HL-60 (cell line): ENCODE results near the gene CIZ1.

Experiments used
- DNase-seq, 2 experiments: peaks; one replicate each; pipeline ENCODE4 v3.0.0-alpha.2; 2010 to 2020; ENCODE audit warnings: low read depth in 1 of 2, low spot score in 1 of 2
- H3K27ac ChIP-seq: fragments of 250-450 bp; sonication (Bioruptor Pico); replicated peaks from 2 replicates; pipeline ENCODE4 v1.5.1; 2020; ENCODE audit warnings: mild to moderate bottlenecking, moderate library complexity
- H3K27me3 ChIP-seq: fragments of 250-450 bp; sonication (Bioruptor Pico); 2 replicates; pipeline ENCODE4 v1.5.1; 2021; ENCODE audit warnings: mild to moderate bottlenecking, moderate library complexity; ENCODE audit not compliant: insufficient read depth, poor library complexity, severe bottlenecking
- H3K4me3 ChIP-seq: replicated peaks from 2 replicates; pipeline ENCODE4 v1.5.1; 2011; ENCODE audit warnings: mild to moderate bottlenecking, control low read depth, low read length; ENCODE audit not compliant: insufficient read depth
- GABPA ChIP-seq: IDR thresholded peaks from 2 replicates; pipeline ENCODE4 v1.6.1; 2012; ENCODE audit warnings: low read depth
- POLR2AphosphoS5 ChIP-seq: IDR thresholded peaks from 2 replicates; pipeline ENCODE4 v1.6.1; 2012; ENCODE audit warnings: low read depth
- SPI1 ChIP-seq: IDR thresholded peaks from 2 replicates; pipeline ENCODE4 v1.6.1; 2012; ENCODE audit warnings: low read depth, mild to moderate bottlenecking, borderline replicate concordance
- TF ChIP-seq, protein P1 (sequence below): IDR thresholded peaks from 2 replicates; pipeline ENCODE4 v1.6.1; 2012; ENCODE audit warnings: low read depth; ENCODE audit not compliant: insufficient replicate concordance
- TF ChIP-seq, protein P2 (sequence below): IDR thresholded peaks from one replicate; pipeline ENCODE4 v1.5.1; 2011; ENCODE audit warnings: low read length, control low read depth, inconsistent platforms; ENCODE audit not compliant: insufficient read depth

CIZ1 gene

DNA sequence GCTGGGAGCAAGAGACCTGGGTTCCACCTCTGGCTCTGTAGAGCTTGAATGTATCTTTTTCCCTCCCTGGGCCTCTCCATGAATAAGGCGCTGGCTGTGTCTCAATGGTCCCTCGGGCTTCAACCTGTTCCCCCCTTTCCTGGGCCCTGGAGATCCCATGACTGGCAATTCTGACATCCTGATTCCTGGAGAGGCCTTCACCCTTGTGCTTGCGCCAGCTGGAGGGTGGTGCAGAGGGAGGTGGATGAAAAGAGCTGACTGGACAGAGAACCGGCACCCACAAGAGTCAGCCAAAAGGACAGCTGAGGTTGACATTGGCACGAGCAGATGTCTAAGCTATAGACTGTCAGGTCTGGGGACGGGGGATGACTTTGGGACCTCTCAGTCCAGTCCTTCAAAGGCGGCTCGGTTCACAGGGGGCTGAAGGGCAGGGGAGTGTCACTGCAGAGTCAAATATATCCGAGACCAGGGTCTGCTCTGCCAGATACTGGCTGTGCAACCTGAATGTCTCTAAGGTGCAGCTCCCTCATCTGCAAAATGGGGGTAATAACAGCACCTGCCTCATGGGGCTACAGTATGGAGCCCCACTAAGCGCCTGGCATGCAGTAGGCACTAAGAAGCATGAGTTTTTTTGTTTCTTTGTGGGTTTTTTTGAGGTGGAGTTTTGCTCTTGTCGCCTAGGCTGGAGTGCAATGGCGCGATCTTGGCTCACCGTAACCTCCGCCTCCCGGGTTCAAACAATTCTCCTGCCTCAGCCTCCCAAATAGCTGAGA lies 25.6 kb upstream of the CIZ1 start:
- H3K27me3 ChIP-seq = no peaks in the 10 kb centered on the region
- no peak for DNase-seq
- no peak overlapping the region for H3K4me3 ChIP-seq
- TF ChIP-seq, protein P1, sequence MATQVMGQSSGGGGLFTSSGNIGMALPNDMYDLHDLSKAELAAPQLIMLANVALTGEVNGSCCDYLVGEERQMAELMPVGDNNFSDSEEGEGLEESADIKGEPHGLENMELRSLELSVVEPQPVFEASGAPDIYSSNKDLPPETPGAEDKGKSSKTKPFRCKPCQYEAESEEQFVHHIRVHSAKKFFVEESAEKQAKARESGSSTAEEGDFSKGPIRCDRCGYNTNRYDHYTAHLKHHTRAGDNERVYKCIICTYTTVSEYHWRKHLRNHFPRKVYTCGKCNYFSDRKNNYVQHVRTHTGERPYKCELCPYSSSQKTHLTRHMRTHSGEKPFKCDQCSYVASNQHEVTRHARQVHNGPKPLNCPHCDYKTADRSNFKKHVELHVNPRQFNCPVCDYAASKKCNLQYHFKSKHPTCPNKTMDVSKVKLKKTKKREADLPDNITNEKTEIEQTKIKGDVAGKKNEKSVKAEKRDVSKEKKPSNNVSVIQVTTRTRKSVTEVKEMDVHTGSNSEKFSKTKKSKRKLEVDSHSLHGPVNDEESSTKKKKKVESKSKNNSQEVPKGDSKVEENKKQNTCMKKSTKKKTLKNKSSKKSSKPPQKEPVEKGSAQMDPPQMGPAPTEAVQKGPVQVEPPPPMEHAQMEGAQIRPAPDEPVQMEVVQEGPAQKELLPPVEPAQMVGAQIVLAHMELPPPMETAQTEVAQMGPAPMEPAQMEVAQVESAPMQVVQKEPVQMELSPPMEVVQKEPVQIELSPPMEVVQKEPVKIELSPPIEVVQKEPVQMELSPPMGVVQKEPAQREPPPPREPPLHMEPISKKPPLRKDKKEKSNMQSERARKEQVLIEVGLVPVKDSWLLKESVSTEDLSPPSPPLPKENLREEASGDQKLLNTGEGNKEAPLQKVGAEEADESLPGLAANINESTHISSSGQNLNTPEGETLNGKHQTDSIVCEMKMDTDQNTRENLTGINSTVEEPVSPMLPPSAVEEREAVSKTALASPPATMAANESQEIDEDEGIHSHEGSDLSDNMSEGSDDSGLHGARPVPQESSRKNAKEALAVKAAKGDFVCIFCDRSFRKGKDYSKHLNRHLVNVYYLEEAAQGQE = no peak
- TF ChIP-seq, protein P2, sequence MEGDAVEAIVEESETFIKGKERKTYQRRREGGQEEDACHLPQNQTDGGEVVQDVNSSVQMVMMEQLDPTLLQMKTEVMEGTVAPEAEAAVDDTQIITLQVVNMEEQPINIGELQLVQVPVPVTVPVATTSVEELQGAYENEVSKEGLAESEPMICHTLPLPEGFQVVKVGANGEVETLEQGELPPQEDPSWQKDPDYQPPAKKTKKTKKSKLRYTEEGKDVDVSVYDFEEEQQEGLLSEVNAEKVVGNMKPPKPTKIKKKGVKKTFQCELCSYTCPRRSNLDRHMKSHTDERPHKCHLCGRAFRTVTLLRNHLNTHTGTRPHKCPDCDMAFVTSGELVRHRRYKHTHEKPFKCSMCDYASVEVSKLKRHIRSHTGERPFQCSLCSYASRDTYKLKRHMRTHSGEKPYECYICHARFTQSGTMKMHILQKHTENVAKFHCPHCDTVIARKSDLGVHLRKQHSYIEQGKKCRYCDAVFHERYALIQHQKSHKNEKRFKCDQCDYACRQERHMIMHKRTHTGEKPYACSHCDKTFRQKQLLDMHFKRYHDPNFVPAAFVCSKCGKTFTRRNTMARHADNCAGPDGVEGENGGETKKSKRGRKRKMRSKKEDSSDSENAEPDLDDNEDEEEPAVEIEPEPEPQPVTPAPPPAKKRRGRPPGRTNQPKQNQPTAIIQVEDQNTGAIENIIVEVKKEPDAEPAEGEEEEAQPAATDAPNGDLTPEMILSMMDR = no peak
- TF ChIP-seq GABPA (no peak), SPI1 (no peak), POLR2AphosphoS5 (no peak)
- H3K27ac ChIP-seq = no peak overlapping the region

DNA sequence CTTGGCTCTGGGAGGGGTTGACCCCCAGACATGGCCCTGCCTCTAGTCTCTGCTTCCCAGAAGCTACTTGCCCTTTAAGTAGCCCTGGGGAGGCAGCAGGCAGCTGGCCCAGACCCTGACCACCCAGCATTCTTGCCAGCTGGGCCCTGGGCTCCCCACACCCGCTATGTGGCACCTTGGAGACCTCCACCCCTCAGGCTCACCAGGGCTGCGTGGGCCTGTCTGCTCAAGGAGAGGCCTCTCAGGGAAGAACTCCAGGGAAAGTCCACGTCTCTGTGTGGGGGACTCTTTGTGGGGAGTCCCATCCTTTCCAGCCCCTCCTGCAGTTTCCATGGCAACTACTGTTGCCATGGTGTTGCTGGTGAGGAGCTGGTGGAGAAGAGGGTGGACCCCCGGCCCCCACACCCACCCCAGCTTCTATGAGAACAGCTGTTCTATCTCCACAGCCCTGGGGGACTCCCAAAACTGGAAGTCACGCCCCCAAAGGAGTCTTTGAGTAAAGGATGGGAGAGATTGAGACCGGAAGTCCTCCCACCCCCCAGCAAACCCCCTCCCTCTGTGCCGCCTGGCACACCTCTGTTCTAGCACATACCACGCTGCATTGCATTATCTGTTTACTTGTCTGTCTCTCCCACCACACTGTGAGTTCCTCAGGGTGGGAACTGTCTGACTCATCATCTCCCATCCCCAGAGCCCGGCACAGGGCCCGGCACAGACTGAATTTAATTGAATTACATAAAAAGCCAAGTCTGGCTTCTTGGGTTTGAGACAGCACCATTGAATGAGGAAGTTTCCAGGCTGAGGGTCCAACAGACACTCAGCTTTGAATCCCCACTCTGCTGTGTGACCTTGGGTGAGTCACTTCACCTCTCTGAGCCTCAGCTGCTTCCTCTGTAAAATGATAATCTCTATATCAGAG lies 24.4 kb upstream of the CIZ1 start:
- TF ChIP-seq, protein P2 = no peak
- TF ChIP-seq GABPA (no peak), SPI1 (no peak)
- Histone ChIP-seq H3K4me3 (no peak overlapping the region), H3K27ac (no peak overlapping the region), H3K27me3 (no peaks in the 10 kb centered on the region)
- DNase-seq = no peak

DNA sequence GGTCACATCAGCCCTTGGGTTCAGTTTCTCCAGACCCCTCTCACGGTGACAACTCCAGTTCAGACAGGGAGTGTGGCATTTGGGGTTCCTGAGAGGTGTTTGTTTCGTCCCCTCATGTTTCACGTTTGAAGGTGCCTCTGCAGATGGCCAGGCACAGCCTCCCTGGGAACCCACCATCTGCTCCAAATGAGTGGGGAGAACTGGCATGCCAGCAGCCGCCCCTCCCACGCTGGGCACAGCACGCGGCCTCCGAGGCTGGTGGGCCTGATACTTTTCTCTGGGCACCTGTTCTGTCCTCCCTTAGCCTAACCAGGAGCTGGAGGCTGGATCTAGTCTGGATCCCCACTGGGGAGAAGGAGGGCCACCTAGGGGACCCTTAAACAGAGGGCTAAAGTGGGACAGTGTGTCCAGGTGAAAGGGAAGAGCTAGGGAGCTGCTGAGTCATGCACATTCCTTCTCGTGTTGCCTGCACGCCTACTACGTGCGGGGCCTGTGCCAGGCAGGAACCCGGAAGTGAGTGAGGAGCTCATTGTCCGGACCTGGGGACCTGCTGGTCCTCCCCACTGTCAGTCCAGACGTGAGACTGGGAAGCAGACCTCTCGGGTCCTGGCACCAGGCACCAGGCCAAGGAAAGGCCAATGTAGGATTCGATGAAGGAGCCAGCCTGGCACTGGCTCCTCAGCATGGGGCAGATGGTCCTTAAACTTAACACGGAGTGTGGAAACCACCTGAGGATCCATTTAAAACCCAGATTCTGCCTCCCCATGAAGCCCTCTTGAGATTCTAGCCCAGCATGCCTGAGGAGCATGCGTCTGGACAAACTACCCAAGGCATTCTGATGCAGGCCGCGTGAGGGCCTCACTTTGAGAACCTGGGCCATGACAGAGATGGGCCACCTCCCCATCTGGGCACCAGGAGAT lies 23.5 kb upstream of the CIZ1 start:
- no peak overlapping the region for H3K4me3 ChIP-seq
- DNase-seq = no peak
- no peaks in the 10 kb centered on the region for H3K27me3 ChIP-seq
- TF ChIP-seq, protein P1 = no peak
- TF ChIP-seq POLR2AphosphoS5 (no peak), GABPA (no peak), SPI1 (no peak)
- TF ChIP-seq, protein P2 = no peak
- no peak overlapping the region for H3K27ac ChIP-seq
